Neural progenitor cell (in vitro differentiated cells): ENCODE data around the gene POU2AF1.

Source experiments
- CTCF ChIP-seq: fragments of 200-600 bp; sonication (generic); IDR thresholded peaks from 2 replicates; pipeline ENCODE4 v1.5.1; 2017; ENCODE audit warnings: antibody characterized with exemption, mild to moderate bottlenecking
- EZH2phosphoT487 ChIP-seq: fragments of 200-600 bp; sonication (generic); IDR thresholded peaks from 2 replicates; pipeline ENCODE4 v1.6.1; 2017; ENCODE audit warnings: antibody characterized with exemption

- TF ChIP-seq CTCF (no peak), EZH2phosphoT487 (no peak)
These were observed 35.3 kb upstream of the POU2AF1 start for GRCh38 chr11:111414267-111414931.
